Left ventricle myocardium superior (tissue), 1 donor: ENCODE measurements around the gene BUD13. TPM values are rescaled to one million over a fixed set of nuclear protein-coding genes. Genes with fewer than 3 reads are reported as not detected.

Experiments used
- total RNA-seq: library from RNA; stranded (reverse); fragmentation: NEBNext Ultra II Directional; extraction: Animal tissue kit (Norgen Biotek cat#: 25700); gene quantifications from one replicate; pipeline ENCODE4 v1.2.1, GENCODE V29; 2021
- donor health status: DM: no; HTN: yes; CAD: no; lungs with severe emphysema.

The BUD13 gene
- total RNA-seq, 1 donor from 2014 or later, result 7.2 TPM

Other genes with a start within 250 kb of the BUD13 start
- 18.2 TPM for gene ZPR1, start 15.0 kb upstream of the BUD13 start, total RNA-seq
- not detected for gene APOA5, start 18.9 kb upstream of the BUD13 start, total RNA-seq
- not detected for gene APOA4, start 50.3 kb upstream of the BUD13 start, total RNA-seq
- gene APOC3, start 56.9 kb upstream of the BUD13 start, total RNA-seq, result not detected
- gene APOA1, start 64.6 kb upstream of the BUD13 start, total RNA-seq, result 9.2 TPM